ENCODE measurements around the gene KLHL40. TPM values are rescaled to one million over a fixed set of nuclear protein-coding genes. Genes with fewer than 3 reads are reported as not detected.
"Not testable (repeated sequence)": the region's sequence is repeated elsewhere in the genome, so short reads cannot be mapped to it uniquely, and the experiment has no call there.

Gene KLHL40
- total RNA-seq, 2 experiments from 2014 or later: not detected

GRCh38 chr3:42709621-42710020 is 24.3 kb downstream of the KLHL40 start:
- peaks cover 2% of the 10 kb centered on the region for H3K27me3 Mint-ChIP-seq
- H3K36me3 Mint-ChIP-seq (ENCODE audit: low read depth): no peaks in the 10 kb centered on the region
- H3K4me1 Mint-ChIP-seq: no peaks in the 10 kb centered on the region
- no peak overlapping the region for H3K4me3 Mint-ChIP-seq
- no peak for DNase-seq
- H3K27ac Mint-ChIP-seq: no peak overlapping the region
- ChIA-PET POLR2A (no interaction called here), CTCF (interaction anchor here (0.9 kb wide), 1 partner anchor 14 kb away, joined by 3 read pairs; no protein-coding TSS in a partner anchor)
- no peaks in the 10 kb centered on the region for H3K9me3 Mint-ChIP-seq

GRCh38 chr3:42710323-42711021 is 25.1 kb downstream of the KLHL40 start:
- no peak for DNase-seq
- Mint-ChIP-seq H3K4me1 (no peaks in the 10 kb centered on the region), H3K9me3 (no peaks in the 10 kb centered on the region), H3K36me3 (ENCODE audit: low read depth) (no peaks in the 10 kb centered on the region), H3K27ac (no peak overlapping the region), H3K27me3 (peaks cover 2% of the 10 kb centered on the region), H3K4me3 (no peak overlapping the region)
- ChIA-PET CTCF (interaction anchor here (1.0 to 1.3 kb wide), 2 partner anchors 13 to 524 kb away, joined by 3 to 6 read pairs; no protein-coding TSS in a partner anchor), POLR2A (no interaction called here)

GRCh38 chr3:42711491-42712343 is 26.4 kb downstream of the KLHL40 start:
- Mint-ChIP-seq H3K4me3 (no peak overlapping the region), H3K4me1 (no peaks in the 10 kb centered on the region), H3K9me3 (no peaks in the 10 kb centered on the region), H3K36me3 (ENCODE audit: low read depth) (no peaks in the 10 kb centered on the region), H3K27me3 (peaks cover 2% of the 10 kb centered on the region), H3K27ac (no peak overlapping the region)
- ChIA-PET POLR2A (no interaction called here), CTCF (interaction anchor here (0.6 to 1.5 kb wide), 3 partner anchors 12 to 1222 kb away, joined by 3 to 6 read pairs (median 4); no protein-coding TSS in a partner anchor)
- DNase-seq: no peak

GRCh38 chr3:42712344-42712648 is 27.0 kb downstream of the KLHL40 start:
- no peak for DNase-seq
- Mint-ChIP-seq H3K36me3 (ENCODE audit: low read depth) (no peaks in the 10 kb centered on the region), H3K4me3 (no peak overlapping the region), H3K4me1 (no peaks in the 10 kb centered on the region), H3K27me3 (peaks cover 2% of the 10 kb centered on the region), H3K9me3 (no peaks in the 10 kb centered on the region), H3K27ac (no peak overlapping the region)
- ChIA-PET CTCF (interaction anchor here (0.8 to 1.5 kb wide), 2 partner anchors 18 to 97 kb away, joined by 3 to 4 read pairs; no protein-coding TSS in a partner anchor), POLR2A (no interaction called here)

GRCh38 chr3:42712688-42713372 is 27.5 kb downstream of the KLHL40 start:
- Mint-ChIP-seq H3K27ac (no peak overlapping the region), H3K36me3 (ENCODE audit: low read depth) (no peaks in the 10 kb centered on the region), H3K4me3 (no peak overlapping the region), H3K9me3 (no peaks in the 10 kb centered on the region), H3K4me1 (no peaks in the 10 kb centered on the region), H3K27me3 (peaks cover 2% of the 10 kb centered on the region)
- POLR2A ChIA-PET: no interaction called here
- CTCF ChIA-PET: interaction anchor here (0.8 kb wide), 2 partner anchors 32 to 97 kb away, joined by 3 read pairs; no protein-coding TSS in a partner anchor
- no peak for DNase-seq

GRCh38 chr3:42713747-42714146 is 28.4 kb downstream of the KLHL40 start:
- POLR2A ChIA-PET: no interaction called here
- H3K4me3 Mint-ChIP-seq: no peak overlapping the region
- H3K36me3 Mint-ChIP-seq (ENCODE audit: low read depth): no peaks in the 10 kb centered on the region
- H3K4me1 Mint-ChIP-seq: no peaks in the 10 kb centered on the region
- DNase-seq: no peak
- CTCF ChIA-PET: no interaction called here
- H3K27me3 Mint-ChIP-seq: peaks cover 2% of the 10 kb centered on the region
- H3K9me3 Mint-ChIP-seq: no peaks in the 10 kb centered on the region
- H3K27ac Mint-ChIP-seq: no peak overlapping the region

- Mint-ChIP-seq H3K27me3 (peaks cover 7% of the 10 kb centered on the region), H3K27ac (no peak overlapping the region), H3K4me3 (no peak overlapping the region), H3K9me3 (no peaks in the 10 kb centered on the region), H3K36me3 (ENCODE audit: low read depth) (no peaks in the 10 kb centered on the region), H3K4me1 (no peaks in the 10 kb centered on the region)
- DNase-seq: no peak
- ChIA-PET POLR2A (no interaction called here), CTCF (no interaction called here)
These were observed 29.0 kb downstream of the KLHL40 start for GRCh38 chr3:42714171-42714852.

GRCh38 chr3:42717306-42717705 is 32.0 kb downstream of the KLHL40 start:
- no peaks in the 10 kb centered on the region for H3K4me1 Mint-ChIP-seq
- ChIA-PET CTCF (interaction anchor here (0.6 kb wide), 2 partner anchors 117 to 1442 kb away, joined by 3 to 6 read pairs; no protein-coding TSS in a partner anchor), POLR2A (no interaction called here)
- peaks cover 13% of the 10 kb centered on the region for H3K27me3 Mint-ChIP-seq
- H3K27ac Mint-ChIP-seq: no peak overlapping the region
- no peak for DNase-seq
- H3K4me3 Mint-ChIP-seq: no peak overlapping the region
- H3K9me3 Mint-ChIP-seq: no peaks in the 10 kb centered on the region
- H3K36me3 Mint-ChIP-seq (ENCODE audit: low read depth): no peaks in the 10 kb centered on the region

- Mint-ChIP-seq H3K4me3 (no peak overlapping the region), H3K36me3 (ENCODE audit: low read depth) (no peaks in the 10 kb centered on the region), H3K27me3 (peaks cover 13% of the 10 kb centered on the region), H3K4me1 (no peaks in the 10 kb centered on the region), H3K9me3 (no peaks in the 10 kb centered on the region), H3K27ac (no peak overlapping the region)
- ChIA-PET CTCF (no interaction called here), POLR2A (no interaction called here)
- no peak for DNase-seq
These were observed 33.0 kb downstream of the KLHL40 start for GRCh38 chr3:42718338-42718737.

- Mint-ChIP-seq H3K27ac (no peak overlapping the region), H3K27me3 (peaks cover 12% of the 10 kb centered on the region), H3K36me3 (ENCODE audit: low read depth) (no peaks in the 10 kb centered on the region), H3K9me3 (no peaks in the 10 kb centered on the region), H3K4me3 (no peak overlapping the region), H3K4me1 (no peaks in the 10 kb centered on the region)
- DNase-seq: no peak
- ChIA-PET CTCF (no interaction called here), POLR2A (no interaction called here)
These were observed 33.7 kb downstream of the KLHL40 start for GRCh38 chr3:42719002-42719401.

- Mint-ChIP-seq H3K36me3 (ENCODE audit: low read depth) (no peaks in the 10 kb centered on the region), H3K4me3 (no peak overlapping the region), H3K27ac (no peak overlapping the region), H3K9me3 (no peaks in the 10 kb centered on the region), H3K27me3 (peaks cover 15% of the 10 kb centered on the region), H3K4me1 (no peaks in the 10 kb centered on the region)
- POLR2A ChIA-PET: no interaction called here
- no peak for DNase-seq
- CTCF ChIA-PET: no interaction called here
These were observed 34.8 kb downstream of the KLHL40 start for GRCh38 chr3:42720126-42720525.

- ChIA-PET POLR2A (no interaction called here), CTCF (no interaction called here)
- H3K9me3 Mint-ChIP-seq: no peaks in the 10 kb centered on the region
- H3K36me3 Mint-ChIP-seq (ENCODE audit: low read depth): no peaks in the 10 kb centered on the region
- H3K4me1 Mint-ChIP-seq: no peaks in the 10 kb centered on the region
- no peak overlapping the region for H3K27ac Mint-ChIP-seq
- H3K4me3 Mint-ChIP-seq: no peak overlapping the region
- peaks cover 22% of the 10 kb centered on the region for H3K27me3 Mint-ChIP-seq
- DNase-seq: no peak
These were observed 36.4 kb downstream of the KLHL40 start for GRCh38 chr3:42721690-42722089.

GRCh38 chr3:42722442-42722841 is 37.1 kb downstream of the KLHL40 start:
- CTCF ChIA-PET; H3K4me1 Mint-ChIP-seq; H3K27ac Mint-ChIP-seq; POLR2A ChIA-PET; DNase-seq; H3K36me3 Mint-ChIP-seq (ENCODE audit: low read depth); H3K9me3 Mint-ChIP-seq; H3K4me3 Mint-ChIP-seq: not testable (repeated sequence)
- peaks cover 24% of the 10 kb centered on the region for H3K27me3 Mint-ChIP-seq

Measured in activated CD4-positive, alpha-beta T cell treated with anti-CD3 and anti-CD28 coated beads, Interleukin-2, amount 10 ng/mL, durations not matched to agents 7 days and 5 days (primary cell).